ENCODE data around the gene SLC27A2.

SLC27A2 gene

DNA sequence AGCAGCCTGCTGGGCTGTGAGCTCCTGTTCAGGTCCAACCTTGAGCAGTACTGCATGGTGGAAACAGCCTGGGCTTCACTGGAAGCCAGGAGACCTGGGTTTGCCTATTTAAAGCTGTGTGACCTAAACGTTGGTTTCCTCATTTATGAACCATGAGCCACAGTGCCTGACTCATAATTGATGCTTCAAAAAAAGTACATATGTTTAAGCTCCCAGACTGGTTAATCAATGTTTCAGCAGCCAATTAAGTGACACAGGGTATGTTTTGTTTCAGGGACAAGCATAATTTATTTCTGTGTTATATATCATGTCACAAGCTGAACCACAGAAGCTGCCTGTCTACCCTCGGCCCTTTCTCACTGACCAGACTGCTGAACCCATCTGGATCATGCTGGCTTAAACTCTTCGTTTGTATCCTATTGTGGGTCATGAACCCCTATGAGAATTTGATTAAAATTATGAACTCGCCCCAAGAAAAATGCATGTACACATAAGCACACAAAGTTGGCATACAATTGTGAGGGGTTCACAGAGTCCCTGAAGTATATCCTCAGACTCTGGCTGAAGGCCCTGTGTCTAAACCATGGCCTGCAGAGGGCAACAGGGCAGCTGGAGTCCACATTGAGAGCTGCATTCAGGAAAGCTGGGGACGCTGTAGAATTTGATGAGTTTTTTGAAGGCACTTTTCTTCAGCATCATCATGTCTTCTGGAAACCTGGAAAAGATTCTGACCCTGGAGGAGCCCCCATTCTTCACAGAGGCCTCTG is 59.9 kb downstream of the SLC27A2 start:
- Histone ChIP-seq H3K4me3 (ENCODE audit: low read depth, low read length) (no peak overlapping the region), H3K36me3 (no peaks in the 10 kb centered on the region), H3K27me3 (ENCODE audit: insufficient read depth, low read depth, severe bottlenecking) (no peaks in the 10 kb centered on the region), H3K9me3 (ENCODE audit: severe bottlenecking) (no peaks in the 10 kb centered on the region), H3K27ac (no peak overlapping the region)
- TF ChIP-seq, protein P1, sequence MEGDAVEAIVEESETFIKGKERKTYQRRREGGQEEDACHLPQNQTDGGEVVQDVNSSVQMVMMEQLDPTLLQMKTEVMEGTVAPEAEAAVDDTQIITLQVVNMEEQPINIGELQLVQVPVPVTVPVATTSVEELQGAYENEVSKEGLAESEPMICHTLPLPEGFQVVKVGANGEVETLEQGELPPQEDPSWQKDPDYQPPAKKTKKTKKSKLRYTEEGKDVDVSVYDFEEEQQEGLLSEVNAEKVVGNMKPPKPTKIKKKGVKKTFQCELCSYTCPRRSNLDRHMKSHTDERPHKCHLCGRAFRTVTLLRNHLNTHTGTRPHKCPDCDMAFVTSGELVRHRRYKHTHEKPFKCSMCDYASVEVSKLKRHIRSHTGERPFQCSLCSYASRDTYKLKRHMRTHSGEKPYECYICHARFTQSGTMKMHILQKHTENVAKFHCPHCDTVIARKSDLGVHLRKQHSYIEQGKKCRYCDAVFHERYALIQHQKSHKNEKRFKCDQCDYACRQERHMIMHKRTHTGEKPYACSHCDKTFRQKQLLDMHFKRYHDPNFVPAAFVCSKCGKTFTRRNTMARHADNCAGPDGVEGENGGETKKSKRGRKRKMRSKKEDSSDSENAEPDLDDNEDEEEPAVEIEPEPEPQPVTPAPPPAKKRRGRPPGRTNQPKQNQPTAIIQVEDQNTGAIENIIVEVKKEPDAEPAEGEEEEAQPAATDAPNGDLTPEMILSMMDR (IDR thresholded peaks at IDR 0.05; ENCODE audit: low read depth, low read length), result peak; percentile 27; the same call in 1 of the 2 replicates
- DNase-seq, result no peak

DNA sequence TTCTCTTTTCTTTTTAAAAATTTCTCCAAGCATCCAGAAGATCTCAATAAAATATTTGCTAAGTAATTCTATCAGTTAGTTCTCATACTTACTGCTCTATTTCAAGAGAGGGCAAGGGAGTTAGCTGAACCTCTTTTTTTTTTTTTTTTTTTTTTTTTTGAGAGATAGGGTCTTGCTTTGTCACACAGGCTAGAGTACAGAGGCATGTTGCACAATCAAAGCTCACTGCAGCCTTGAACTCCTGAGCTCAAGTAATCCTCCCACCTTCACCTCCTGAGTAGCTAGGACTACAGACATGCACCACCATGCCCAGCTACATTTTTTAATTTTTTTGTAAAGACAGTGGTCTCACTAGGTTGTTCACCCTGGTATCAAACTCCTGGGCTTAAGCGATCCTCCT is 62.2 kb downstream of the SLC27A2 start:
- H3K9me3 ChIP-seq (ENCODE audit: severe bottlenecking), result no peaks in the 10 kb centered on the region
- no peak overlapping the region for H3K4me3 ChIP-seq (ENCODE audit: low read depth, low read length)
- no peak for DNase-seq
- H3K27me3 ChIP-seq (ENCODE audit: insufficient read depth, low read depth, severe bottlenecking), result no peaks in the 10 kb centered on the region
- TF ChIP-seq, protein P1 (IDR thresholded peaks at IDR 0.05; ENCODE audit: low read depth, low read length), result no peak
- H3K27ac ChIP-seq, result no peak overlapping the region
- no peaks in the 10 kb centered on the region for H3K36me3 ChIP-seq

DNA sequence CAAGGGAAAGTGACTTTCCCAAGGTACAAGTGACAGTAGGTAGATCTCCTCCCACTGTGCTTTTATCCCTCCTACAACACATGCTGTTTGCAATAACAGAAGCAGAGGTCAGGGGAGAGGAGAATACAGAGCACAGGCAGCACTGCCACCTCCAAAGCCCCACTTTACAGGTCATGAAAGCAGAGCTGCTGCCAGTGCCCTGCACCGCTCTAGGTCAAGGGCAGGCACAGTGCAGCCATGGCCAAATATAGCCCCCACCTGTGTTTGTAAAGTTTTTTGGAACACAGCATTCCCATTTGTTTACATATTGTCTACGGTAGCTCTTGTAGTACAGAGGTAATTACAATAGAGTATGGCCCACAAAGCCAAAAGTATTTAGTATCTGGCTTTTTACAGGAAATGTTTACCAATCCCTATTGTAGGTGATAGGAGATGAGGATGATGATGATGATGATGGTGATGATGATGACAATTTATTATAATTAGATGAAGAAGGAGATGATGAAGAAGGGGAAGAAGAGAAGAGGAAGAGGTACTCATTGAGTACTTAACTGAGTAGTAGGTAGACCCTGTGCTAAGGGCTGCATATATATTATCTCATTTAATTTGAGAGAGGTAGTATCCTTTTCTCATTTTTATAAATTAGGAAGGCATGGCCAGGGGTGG is 63.1 kb downstream of the SLC27A2 start:
- Histone ChIP-seq H3K4me3 (ENCODE audit: low read depth, low read length) (no peak overlapping the region), H3K27me3 (ENCODE audit: insufficient read depth, low read depth, severe bottlenecking) (no peaks in the 10 kb centered on the region), H3K36me3 (no peaks in the 10 kb centered on the region)

DNA sequence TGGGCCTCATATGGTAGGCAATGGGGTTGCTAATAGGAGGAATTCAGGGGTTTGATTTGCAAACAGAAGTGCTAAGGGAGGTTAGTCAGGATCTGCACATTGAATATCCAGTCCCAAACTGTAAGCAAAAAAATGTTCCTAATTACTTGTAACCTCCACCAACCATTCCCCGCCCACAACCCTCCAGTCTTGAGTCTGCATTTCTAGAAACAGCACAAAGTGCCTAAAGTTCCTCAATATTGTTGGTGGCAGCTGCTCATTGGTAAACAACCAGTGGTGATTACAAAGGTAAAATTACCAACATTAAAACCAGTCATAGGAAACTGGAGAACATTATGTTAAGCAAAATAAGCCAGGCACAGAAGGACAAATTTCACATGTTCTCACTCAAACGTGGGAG is 64.6 kb downstream of the SLC27A2 start:
- TF ChIP-seq, protein P1 (IDR thresholded peaks at IDR 0.05; ENCODE audit: low read depth, low read length), result no peak

More for the DNA sequence above, 63.1 kb downstream of the SLC27A2 start:
- no peak overlapping the region for H3K27ac ChIP-seq
- TF ChIP-seq, protein P1 (IDR thresholded peaks at IDR 0.05; ENCODE audit: low read depth, low read length), result no peak
- DNase-seq, result no peak
- no peaks in the 10 kb centered on the region for H3K9me3 ChIP-seq (ENCODE audit: severe bottlenecking)

DNA sequence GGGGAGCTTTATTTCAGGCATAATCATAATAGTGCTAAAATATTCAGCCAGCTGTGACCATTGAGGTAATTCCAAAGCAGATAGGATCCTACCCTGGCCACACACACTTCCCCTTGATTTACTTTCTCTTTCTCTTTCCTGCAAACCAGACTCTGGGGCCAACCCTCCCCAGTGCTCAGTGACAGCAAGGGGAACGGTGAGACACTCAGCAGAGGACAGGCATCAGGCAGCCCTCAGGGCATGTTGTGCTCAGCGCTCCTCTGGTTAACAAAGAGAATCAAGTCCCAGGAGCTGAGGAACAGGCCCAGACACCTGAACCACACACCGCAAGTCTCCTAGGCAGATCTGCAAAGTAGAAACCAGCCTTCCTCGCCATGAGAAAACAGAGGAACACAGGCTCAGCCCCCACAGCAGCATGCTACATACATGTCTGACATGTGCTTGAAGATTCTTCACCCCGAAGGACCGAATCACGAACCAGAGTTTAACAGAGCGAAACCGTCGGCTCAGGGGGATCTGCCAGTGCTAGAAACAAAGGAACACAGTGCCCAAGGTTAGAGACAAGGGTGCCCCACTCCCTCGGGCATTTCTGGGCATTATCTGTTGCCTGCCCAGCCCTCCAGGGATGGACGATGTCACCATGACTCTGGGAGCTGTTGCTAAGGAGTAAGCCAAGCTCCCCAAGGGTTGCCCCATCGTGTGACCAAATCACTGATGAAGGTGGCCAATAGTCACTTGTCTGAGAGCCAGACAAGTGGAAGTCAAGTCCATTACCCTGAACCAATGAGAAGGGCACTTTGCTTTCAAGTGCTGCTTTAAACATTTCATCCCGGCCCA is 66.0 kb downstream of the SLC27A2 start:
- Histone ChIP-seq H3K36me3 (no peaks in the 10 kb centered on the region), H3K27me3 (ENCODE audit: insufficient read depth, low read depth, severe bottlenecking) (no peaks in the 10 kb centered on the region), H3K9me3 (ENCODE audit: severe bottlenecking) (no peaks in the 10 kb centered on the region), H3K27ac (no peak overlapping the region), H3K4me3 (ENCODE audit: low read depth, low read length) (no peak overlapping the region)
- TF ChIP-seq, protein P1 (IDR thresholded peaks at IDR 0.05; ENCODE audit: low read depth, low read length), result no peak
- DNase-seq, result no peak

More for the DNA sequence above, 64.6 kb downstream of the SLC27A2 start:
- Histone ChIP-seq H3K27ac (peak overlapping the region; percentile 32), H3K4me3 (ENCODE audit: low read depth, low read length) (no peak overlapping the region), H3K27me3 (ENCODE audit: insufficient read depth, low read depth, severe bottlenecking) (no peaks in the 10 kb centered on the region), H3K36me3 (no peaks in the 10 kb centered on the region), H3K9me3 (ENCODE audit: severe bottlenecking) (no peaks in the 10 kb centered on the region)
- no peak for DNase-seq

Data from WERI-Rb-1 (cell line).